Measurements from ENCODE around the gene CNKSR3. TPM values are rescaled to one million over a fixed set of nuclear protein-coding genes. Genes with fewer than 3 reads are reported as not detected.

Gene CNKSR3
- polyA plus RNA-seq, 3 donors = not detected

GRCh38 chr6:154549179-154549578 is 38.7 kb upstream of the CNKSR3 start:
- no peak for DNase-seq
- no peaks in the 10 kb centered on the region for H3K9me3 ChIP-seq (replicated peaks in 1 of 2; ENCODE audit: control insufficient read depth in 1 of 2, insufficient read depth in 1 of 2, low read length in 2 of 2)
- no peaks in the 10 kb centered on the region for H3K4me1 ChIP-seq (ENCODE audit: control insufficient read depth in 1 of 2, insufficient read depth in 2 of 2, low read length in 2 of 2)
- no peak overlapping the region for H3K9ac ChIP-seq (ENCODE audit: insufficient read depth, low read length, poor library complexity, severe bottlenecking)
- H3K79me2 ChIP-seq (ENCODE audit: insufficient read depth, low read length) = no peaks in the 10 kb centered on the region
- H3K4me2 ChIP-seq (replicated peaks; ENCODE audit: extremely low read depth, low read length, poor library complexity, severe bottlenecking) = no peak overlapping the region
- H3K27ac ChIP-seq (ENCODE audit: low read depth in 1 of 2, low read length in 2 of 2) = no peak overlapping the region
- H3K27ac Mint-ChIP-seq = peak overlapping the region in 1 of 7 donors; percentile 3
- 90% methylated on average over 2 of the region's 6 CpGs for WGBS (ENCODE audit: insufficient coverage)
- no peaks in the 10 kb centered on the region for H3K36me3 Mint-ChIP-seq
- no peaks in the 10 kb centered on the region for H3K4me1 Mint-ChIP-seq
- no peaks in the 10 kb centered on the region for H3K27me3 ChIP-seq (ENCODE audit: control insufficient read depth in 2 of 2, insufficient read depth in 2 of 2, low read length in 2 of 2)
- peaks cover 0 to 3% (median 0%) of the 10 kb centered on the region in 7 donors for H3K9me3 Mint-ChIP-seq
- intact Hi-C loops (cut with micrococcal nuclease) = no loop called here
- H3K4me3 ChIP-seq (replicated peaks in 1 of 3; ENCODE audit: low read depth in 2 of 3, low read length in 3 of 3) = no peak overlapping the region
- H2AFZ ChIP-seq (ENCODE audit: insufficient read depth, low read depth, low read length, poor library complexity, severe bottlenecking) = no peak overlapping the region
- H3K27me3 Mint-ChIP-seq (ENCODE audit: low read depth in 3 of 3) = no peaks in the 10 kb centered on the region
- H3K4me3 Mint-ChIP-seq = no peak overlapping the region
- H3K36me3 ChIP-seq (replicated peaks in 1 of 2; ENCODE audit: control insufficient read depth in 1 of 2, insufficient read depth in 2 of 2, low read length in 2 of 2) = no peaks in the 10 kb centered on the region
- TF ChIP-seq, protein P1, sequence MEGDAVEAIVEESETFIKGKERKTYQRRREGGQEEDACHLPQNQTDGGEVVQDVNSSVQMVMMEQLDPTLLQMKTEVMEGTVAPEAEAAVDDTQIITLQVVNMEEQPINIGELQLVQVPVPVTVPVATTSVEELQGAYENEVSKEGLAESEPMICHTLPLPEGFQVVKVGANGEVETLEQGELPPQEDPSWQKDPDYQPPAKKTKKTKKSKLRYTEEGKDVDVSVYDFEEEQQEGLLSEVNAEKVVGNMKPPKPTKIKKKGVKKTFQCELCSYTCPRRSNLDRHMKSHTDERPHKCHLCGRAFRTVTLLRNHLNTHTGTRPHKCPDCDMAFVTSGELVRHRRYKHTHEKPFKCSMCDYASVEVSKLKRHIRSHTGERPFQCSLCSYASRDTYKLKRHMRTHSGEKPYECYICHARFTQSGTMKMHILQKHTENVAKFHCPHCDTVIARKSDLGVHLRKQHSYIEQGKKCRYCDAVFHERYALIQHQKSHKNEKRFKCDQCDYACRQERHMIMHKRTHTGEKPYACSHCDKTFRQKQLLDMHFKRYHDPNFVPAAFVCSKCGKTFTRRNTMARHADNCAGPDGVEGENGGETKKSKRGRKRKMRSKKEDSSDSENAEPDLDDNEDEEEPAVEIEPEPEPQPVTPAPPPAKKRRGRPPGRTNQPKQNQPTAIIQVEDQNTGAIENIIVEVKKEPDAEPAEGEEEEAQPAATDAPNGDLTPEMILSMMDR (IDR thresholded peaks at IDR 0.05) = no peak
- H4K20me1 ChIP-seq (ENCODE audit: insufficient read depth, low read length) = no peaks in the 10 kb centered on the region

GRCh38 chr6:154548130-154548830 is 37.8 kb upstream of the CNKSR3 start:
- DNase-seq = no peak
- Mint-ChIP-seq H3K36me3 (no peaks in the 10 kb centered on the region), H3K27me3 (ENCODE audit: low read depth in 3 of 3) (no peaks in the 10 kb centered on the region), H3K27ac (no peak overlapping the region), H3K4me3 (no peak overlapping the region), H3K9me3 (peaks cover 0 to 3% (median 0%) of the 10 kb centered on the region in 7 donors), H3K4me1 (no peaks in the 10 kb centered on the region)
- no peak overlapping the region for H3K27ac ChIP-seq (ENCODE audit: low read depth in 1 of 2, low read length in 2 of 2)
- H3K27me3 ChIP-seq (ENCODE audit: control insufficient read depth in 2 of 2, insufficient read depth in 2 of 2, low read length in 2 of 2) = no peaks in the 10 kb centered on the region
- no peaks in the 10 kb centered on the region for H3K4me1 ChIP-seq (ENCODE audit: control insufficient read depth in 1 of 2, insufficient read depth in 2 of 2, low read length in 2 of 2)
- no peak overlapping the region for H3K9ac ChIP-seq (ENCODE audit: insufficient read depth, low read length, poor library complexity, severe bottlenecking)
- H3K36me3 ChIP-seq (replicated peaks in 1 of 2; ENCODE audit: control insufficient read depth in 1 of 2, insufficient read depth in 2 of 2, low read length in 2 of 2) = no peaks in the 10 kb centered on the region
- no peaks in the 10 kb centered on the region for H3K9me3 ChIP-seq (replicated peaks in 1 of 2; ENCODE audit: control insufficient read depth in 1 of 2, insufficient read depth in 1 of 2, low read length in 2 of 2)
- no peaks in the 10 kb centered on the region for H4K20me1 ChIP-seq (ENCODE audit: insufficient read depth, low read length)
- WGBS (ENCODE audit: insufficient coverage) = 93% methylated on average over 4 of the region's 8 CpGs
- intact Hi-C loops (cut with micrococcal nuclease) = no loop called here
- TF ChIP-seq, protein P1 (IDR thresholded peaks at IDR 0.05) = no peak
- H3K4me3 ChIP-seq (replicated peaks in 1 of 3; ENCODE audit: low read depth in 2 of 3, low read length in 3 of 3) = no peak overlapping the region
- no peak overlapping the region for H3K4me2 ChIP-seq (replicated peaks; ENCODE audit: extremely low read depth, low read length, poor library complexity, severe bottlenecking)
- H2AFZ ChIP-seq (ENCODE audit: insufficient read depth, low read depth, low read length, poor library complexity, severe bottlenecking) = no peak overlapping the region
- H3K79me2 ChIP-seq (ENCODE audit: insufficient read depth, low read length) = no peaks in the 10 kb centered on the region

All from CD14-positive monocyte (primary cell).